Cardiac fibroblast (primary cell): ENCODE data around the gene ALAS2.

Source experiments
- DNase-seq, 2 donors: peaks; one replicate each; pipeline versions ENCODE4 v3.0.0 to v3.0.0-alpha.2; 2010; ENCODE audit warnings: low read depth in 2 of 2
- H3K4me3 ChIP-seq, 2 donors: replicated peaks in 1 of 2; 1 replicate in 1 of 2; 2 replicates in 1 of 2; pipeline ENCODE4 v1.5.1; 2011; ENCODE audit warnings: low read depth in 2 of 2, low read length in 2 of 2, mild to moderate bottlenecking in 2 of 2, moderate library complexity in 1 of 2
- TF ChIP-seq, protein P1 (sequence below): IDR thresholded peaks from one replicate; pipeline ENCODE4 v1.5.1; 2011; ENCODE audit warnings: low read depth, mild to moderate bottlenecking, low read length, inconsistent platforms

The ALAS2 gene

DNA sequence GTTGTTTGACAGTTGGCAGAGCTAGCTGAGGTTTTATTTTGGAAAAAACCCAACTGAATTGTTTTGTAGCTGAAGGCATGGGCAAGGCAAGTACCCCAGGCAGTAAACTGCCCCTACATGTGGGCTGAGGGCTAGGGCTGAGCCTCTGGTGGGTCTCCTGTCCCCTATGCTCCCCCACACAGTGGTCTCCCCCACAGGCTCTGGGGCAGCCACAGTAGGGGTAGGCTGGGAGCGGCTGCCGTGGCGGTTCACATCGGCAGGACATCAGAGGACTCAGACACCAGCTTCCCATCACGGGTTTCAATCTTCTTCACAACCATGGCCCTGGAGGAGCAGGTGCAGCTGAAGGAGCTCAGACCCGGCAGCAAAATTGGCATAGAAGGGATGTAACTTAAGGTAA, 10.7 kb upstream of the ALAS2 start:
- DNase-seq: no peak
- TF ChIP-seq, protein P1, sequence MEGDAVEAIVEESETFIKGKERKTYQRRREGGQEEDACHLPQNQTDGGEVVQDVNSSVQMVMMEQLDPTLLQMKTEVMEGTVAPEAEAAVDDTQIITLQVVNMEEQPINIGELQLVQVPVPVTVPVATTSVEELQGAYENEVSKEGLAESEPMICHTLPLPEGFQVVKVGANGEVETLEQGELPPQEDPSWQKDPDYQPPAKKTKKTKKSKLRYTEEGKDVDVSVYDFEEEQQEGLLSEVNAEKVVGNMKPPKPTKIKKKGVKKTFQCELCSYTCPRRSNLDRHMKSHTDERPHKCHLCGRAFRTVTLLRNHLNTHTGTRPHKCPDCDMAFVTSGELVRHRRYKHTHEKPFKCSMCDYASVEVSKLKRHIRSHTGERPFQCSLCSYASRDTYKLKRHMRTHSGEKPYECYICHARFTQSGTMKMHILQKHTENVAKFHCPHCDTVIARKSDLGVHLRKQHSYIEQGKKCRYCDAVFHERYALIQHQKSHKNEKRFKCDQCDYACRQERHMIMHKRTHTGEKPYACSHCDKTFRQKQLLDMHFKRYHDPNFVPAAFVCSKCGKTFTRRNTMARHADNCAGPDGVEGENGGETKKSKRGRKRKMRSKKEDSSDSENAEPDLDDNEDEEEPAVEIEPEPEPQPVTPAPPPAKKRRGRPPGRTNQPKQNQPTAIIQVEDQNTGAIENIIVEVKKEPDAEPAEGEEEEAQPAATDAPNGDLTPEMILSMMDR: no peak
- H3K4me3 ChIP-seq: no peak overlapping the region

DNA sequence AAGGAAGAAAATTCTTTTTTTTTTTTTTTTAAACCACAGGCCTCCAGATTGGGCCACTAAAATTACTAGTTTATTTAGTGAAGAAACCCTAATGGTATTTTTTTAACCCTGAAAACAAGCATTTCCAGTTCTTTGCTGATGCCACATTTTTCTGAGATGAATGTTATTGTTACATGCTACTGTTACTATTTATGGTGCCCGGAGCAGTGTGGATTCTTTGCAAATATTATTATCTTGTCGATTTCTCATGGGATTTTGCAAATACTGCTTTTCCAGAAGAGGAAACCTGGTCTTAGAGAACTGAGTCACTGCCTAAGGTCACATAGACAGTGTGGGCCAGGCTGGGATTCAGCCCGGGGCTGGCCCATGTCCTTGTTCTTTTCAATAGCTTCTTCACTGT, 8.7 kb upstream of the ALAS2 start:
- no peak overlapping the region for H3K4me3 ChIP-seq
- TF ChIP-seq, protein P1: no peak
- peak in 1 of 2 donors; percentile 49 for DNase-seq

DNA sequence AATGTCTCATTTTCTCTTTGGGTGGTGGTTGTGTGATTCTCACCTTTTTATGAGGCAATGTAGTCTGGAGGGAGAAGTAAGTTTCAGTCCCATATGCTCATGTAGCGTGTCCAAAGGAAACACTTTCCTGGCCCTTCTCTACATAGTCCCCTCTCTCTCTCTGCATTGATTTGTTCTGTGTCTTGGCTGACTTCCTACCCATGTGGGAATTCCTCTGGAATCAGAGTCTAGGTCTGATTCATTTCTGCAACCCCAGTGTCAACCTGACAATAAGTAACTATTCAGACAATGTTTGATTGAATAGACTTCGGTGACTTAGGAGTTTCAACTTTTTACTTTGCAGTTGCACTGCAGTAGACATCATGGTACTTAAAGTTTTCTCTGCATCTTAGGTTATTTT, 2.7 kb upstream of the ALAS2 start:
- DNase-seq: no peak
- TF ChIP-seq, protein P1: no peak
- H3K4me3 ChIP-seq: no peak overlapping the region

GRCh38 chrX:55029291-55029690, 1.5 kb downstream of the ALAS2 start:
- TF ChIP-seq, protein P1: no peak

DNA sequence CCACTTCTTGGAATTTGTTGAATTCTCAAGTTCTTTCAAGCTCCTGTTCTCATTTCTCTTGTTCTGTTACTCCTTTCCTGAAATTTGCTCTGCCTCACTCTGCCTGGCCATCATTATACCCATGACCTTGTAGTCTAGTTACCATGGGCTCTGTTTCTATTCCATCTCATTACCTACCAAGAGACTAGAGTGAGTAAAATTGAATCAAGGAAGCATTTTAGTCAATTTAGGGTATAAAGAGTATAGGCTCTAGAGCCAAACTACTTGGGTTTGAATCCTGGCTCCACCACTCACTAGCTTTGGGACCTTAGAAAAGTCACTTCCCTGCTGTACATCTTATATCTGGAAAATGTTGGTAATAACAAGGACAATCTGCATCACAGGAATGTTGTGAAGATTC, 2.2 kb downstream of the ALAS2 start:
- no peak overlapping the region for H3K4me3 ChIP-seq
- TF ChIP-seq, protein P1: no peak
- no peak for DNase-seq

More at GRCh38 chrX:55029291-55029690, 1.5 kb downstream of the ALAS2 start:
- no peak for DNase-seq
- H3K4me3 ChIP-seq: no peak overlapping the region

DNA sequence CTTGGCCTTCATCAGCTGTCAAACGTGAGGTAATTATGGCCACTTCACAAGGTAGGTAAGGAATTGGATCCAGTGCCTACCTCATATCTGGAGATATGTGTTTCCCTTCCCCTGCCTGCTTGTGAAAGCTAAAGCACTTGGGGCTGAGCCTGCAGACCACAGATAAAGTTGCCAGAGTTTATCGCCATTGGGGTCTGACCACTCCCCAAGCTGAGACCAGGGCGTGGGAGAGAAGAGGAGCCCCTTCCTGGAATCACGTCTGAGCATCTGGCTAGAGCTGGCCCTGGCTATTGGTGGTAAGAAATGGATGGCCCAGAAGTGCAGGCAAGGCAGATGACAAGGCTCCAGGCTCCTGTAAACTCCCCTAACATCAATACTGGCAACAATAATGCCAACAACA, 2.7 kb downstream of the ALAS2 start:
- H3K4me3 ChIP-seq: no peak overlapping the region
- TF ChIP-seq, protein P1: no peak
- no peak for DNase-seq

- H3K4me3 ChIP-seq: no peak overlapping the region
- TF ChIP-seq, protein P1: no peak
- DNase-seq: no peak
These were observed 3.9 kb downstream of the ALAS2 start for GRCh38 chrX:55026840-55027239.
